NCI-H774 (cell line): ENCODE results near the gene SLC25A38.
"Not testable (repeated sequence)": the region's sequence is repeated elsewhere in the genome, so short reads cannot be mapped to it uniquely, and the experiment has no call there.

Experiments
- DNase-seq: peaks from one replicate; lab custom pipeline; 2025; lab: John Stamatoyannopoulos, UW

SLC25A38 gene

GRCh38 chr3:39407773-39408492 lies 24.8 kb downstream of the SLC25A38 start:
- no peak for DNase-seq

- no peak for DNase-seq
Measured at GRCh38 chr3:39408493-39409372, 25.6 kb downstream of the SLC25A38 start.

GRCh38 chr3:39409514-39410136 lies 26.5 kb downstream of the SLC25A38 start:
- DNase-seq: no peak

- no peak for DNase-seq
Measured at GRCh38 chr3:39410893-39411292, 27.7 kb downstream of the SLC25A38 start.

- DNase-seq: no peak
Measured at GRCh38 chr3:39412668-39413260, 29.6 kb downstream of the SLC25A38 start.

GRCh38 chr3:39413691-39414420 lies 30.7 kb downstream of the SLC25A38 start:
- no peak for DNase-seq

GRCh38 chr3:39414421-39414907 lies 31.3 kb downstream of the SLC25A38 start:
- DNase-seq: no peak

- DNase-seq: not testable (repeated sequence)
Measured at GRCh38 chr3:39415302-39415701, 32.1 kb downstream of the SLC25A38 start.

- no peak for DNase-seq
Measured at GRCh38 chr3:39415983-39416382, 32.8 kb downstream of the SLC25A38 start.

- DNase-seq: not testable (repeated sequence)
Measured at GRCh38 chr3:39416998-39417397, 33.8 kb downstream of the SLC25A38 start.

- DNase-seq: not testable (repeated sequence)
Measured at GRCh38 chr3:39418556-39419225, 35.5 kb downstream of the SLC25A38 start.

GRCh38 chr3:39419742-39420315 lies 36.7 kb downstream of the SLC25A38 start:
- no peak for DNase-seq

- no peak for DNase-seq
Measured at GRCh38 chr3:39420543-39420942, 37.4 kb downstream of the SLC25A38 start.

GRCh38 chr3:39423436-39423970 lies 40.3 kb downstream of the SLC25A38 start:
- no peak for DNase-seq

GRCh38 chr3:39426312-39426711 lies 43.1 kb downstream of the SLC25A38 start:
- no peak for DNase-seq

- no peak for DNase-seq
Measured at GRCh38 chr3:39427506-39427905, 44.3 kb downstream of the SLC25A38 start.

GRCh38 chr3:39428745-39429201 lies 45.6 kb downstream of the SLC25A38 start:
- DNase-seq: no peak

- no peak for DNase-seq
Measured at GRCh38 chr3:39429466-39429865, 46.3 kb downstream of the SLC25A38 start.

GRCh38 chr3:39432342-39432741 lies 49.2 kb downstream of the SLC25A38 start:
- no peak for DNase-seq

GRCh38 chr3:39433642-39434041 lies 50.5 kb downstream of the SLC25A38 start:
- DNase-seq: no peak
